CD14-positive monocyte (primary cell): ENCODE results near the gene CEP19. TPM values are rescaled to one million over a fixed set of nuclear protein-coding genes. Genes with fewer than 3 reads are reported as not detected.
"Not testable (repeated sequence)": the region's sequence is repeated elsewhere in the genome, so short reads cannot be mapped to it uniquely, and the experiment has no call there.

Source experiments
- DNase-seq, 3 donors: peaks; one replicate each; pipeline ENCODE4 v3.0.0-alpha.2; 2011 to 2022
- H2AFZ ChIP-seq: 2 replicates; pipeline ENCODE4 v1.6.0; 2012; ENCODE audit warnings: mild to moderate bottlenecking, low read depth, low read length, inconsistent platforms; ENCODE audit not compliant: insufficient read depth, poor library complexity, severe bottlenecking
- H3K27ac ChIP-seq, 2 donors: 1 replicate in 1 of 2; 2 replicates in 1 of 2; pipeline ENCODE4 v1.5.1; 2012 to 2013; ENCODE audit warnings: low read length in 2 of 2, control low read depth in 1 of 2, inconsistent platforms in 1 of 2, low read depth in 1 of 2, mild to moderate bottlenecking in 1 of 2
- H3K27me3 ChIP-seq, 2 donors: one replicate each; pipeline versions ENCODE4 v1.6.0 to v1.6.1; 2011 to 2013; ENCODE audit warnings: low read length in 2 of 2; ENCODE audit not compliant: control insufficient read depth in 2 of 2, insufficient read depth in 2 of 2
- H3K36me3 ChIP-seq, 2 donors: replicated peaks in 1 of 2; 1 replicate in 1 of 2; 2 replicates in 1 of 2; pipeline versions ENCODE4 v1.5.1 to v1.6.1; 2012 to 2013; ENCODE audit warnings: low read length in 2 of 2, control low read depth in 1 of 2, inconsistent platforms in 1 of 2, mild to moderate bottlenecking in 1 of 2; ENCODE audit not compliant: insufficient read depth in 2 of 2, control insufficient read depth in 1 of 2
- H3K4me1 ChIP-seq, 2 donors: 1 replicate in 1 of 2; 2 replicates in 1 of 2; pipeline versions ENCODE4 v1.5.1 to v1.6.1; 2012 to 2013; ENCODE audit warnings: low read length in 2 of 2, control low read depth in 1 of 2, inconsistent platforms in 1 of 2, mild to moderate bottlenecking in 1 of 2, moderate library complexity in 1 of 2; ENCODE audit not compliant: insufficient read depth in 2 of 2, control insufficient read depth in 1 of 2
- H3K4me2 ChIP-seq: replicated peaks from 2 replicates; pipeline ENCODE3; 2012; ENCODE audit warnings: low read length, moderate library complexity, mild to moderate bottlenecking; ENCODE audit not compliant: poor library complexity, severe bottlenecking; ENCODE audit errors: extremely low read depth
- H3K4me3 ChIP-seq, 3 experiments: fragments of 200-600 bp in 1 of 3; sonication (generic) in 1 of 3; replicated peaks in 1 of 3; 1 replicate in 2 of 3; 2 replicates in 1 of 3; pipeline ENCODE4 v1.5.1; 2011 to 2013; ENCODE audit warnings: low read length in 3 of 3, mild to moderate bottlenecking in 3 of 3, control low read depth in 2 of 3, low read depth in 2 of 3, inconsistent platforms in 1 of 3, moderate library complexity in 1 of 3
- H3K79me2 ChIP-seq: 2 replicates; pipeline ENCODE4 v1.6.0; 2012; ENCODE audit warnings: mild to moderate bottlenecking, control low read depth, inconsistent platforms, low read length, moderate library complexity; ENCODE audit not compliant: insufficient read depth
- H3K9ac ChIP-seq: 2 replicates; pipeline ENCODE4 v1.6.0; 2017; ENCODE audit warnings: low read length, mild to moderate bottlenecking; ENCODE audit not compliant: insufficient read depth, poor library complexity, severe bottlenecking
- H3K9me3 ChIP-seq, 2 donors: replicated peaks in 1 of 2; 1 replicate in 1 of 2; 2 replicates in 1 of 2; pipeline versions ENCODE4 v1.5.1 to v1.6.1; 2012 to 2013; ENCODE audit warnings: low read length in 2 of 2, control low read depth in 1 of 2; ENCODE audit not compliant: control insufficient read depth in 1 of 2, insufficient read depth in 1 of 2
- H4K20me1 ChIP-seq: 2 replicates; pipeline ENCODE4 v1.6.0; 2012; ENCODE audit warnings: mild to moderate bottlenecking, low read length, control low read depth, moderate library complexity; ENCODE audit not compliant: insufficient read depth
- H3K27ac Mint-ChIP-seq, 7 donors: one replicate each; pipeline ENCODE4 v1.8.0; 2020; ENCODE audit warnings: mild to moderate bottlenecking in 7 of 7, mixed read lengths in 7 of 7, moderate library complexity in 6 of 7, inconsistent platforms in 2 of 7
- H3K27me3 Mint-ChIP-seq, 3 donors: one replicate each; pipeline ENCODE4 v1.8.0; 2021 to 2022; ENCODE audit warnings: low read depth in 3 of 3, mild to moderate bottlenecking in 3 of 3, mixed read lengths in 3 of 3, moderate library complexity in 3 of 3, inconsistent platforms in 1 of 3
- H3K36me3 Mint-ChIP-seq, 2 donors: one replicate each; pipeline ENCODE4 v1.8.0; 2020; ENCODE audit warnings: mixed read lengths in 2 of 2, inconsistent platforms in 1 of 2, mild to moderate bottlenecking in 1 of 2
- H3K4me1 Mint-ChIP-seq: one replicate; pipeline ENCODE4 v1.8.0; 2020; ENCODE audit warnings: mild to moderate bottlenecking, mixed read lengths
- H3K4me3 Mint-ChIP-seq, 2 donors: one replicate each; pipeline ENCODE4 v1.8.0; 2020; ENCODE audit warnings: mild to moderate bottlenecking in 2 of 2, mixed read lengths in 2 of 2, moderate library complexity in 1 of 2
- H3K9me3 Mint-ChIP-seq, 7 donors: one replicate each; pipeline ENCODE4 v1.8.0; 2020 to 2022; ENCODE audit warnings: mixed read lengths in 7 of 7, mild to moderate bottlenecking in 6 of 7, moderate library complexity in 6 of 7, inconsistent platforms in 2 of 7
- WGBS: methylation state at CpG from one replicate; pipeline ENCODE4 v1.1.5; 2013; ENCODE audit warnings: missing lambda C conversion rate; ENCODE audit not compliant: insufficient coverage; 5-methylcytosine and 5-hydroxymethylcytosine counted together
- intact Hi-C, 2 donors: fragments of 100-400 bp; cut with micrococcal nuclease; formaldehyde crosslinking; loops; one replicate each; pipeline versions ENCODE4 v1.15.0 to v1.15.1; 2023
- polyA plus RNA-seq, 3 donors: library from polyadenylated mRNA; depleted of rRNA in 1 of 3; unstranded in 2 of 3; stranded (reverse) in 1 of 3; fragments of 300-500 nt in 2 of 3; fragments of >200 nt in 1 of 3; fragmentation: Illumina TruSeq in 2 of 3; gene quantifications; 1 replicate in 2 of 3; 2 replicates in 1 of 3; pipeline ENCODE4 v1.2.3, GENCODE V29; 2012 to 2021
- TF ChIP-seq, protein P1 (sequence below): fragments of 200-600 bp; IDR thresholded peaks from one replicate; pipeline ENCODE4 v1.8.0; 2022; ENCODE audit warnings: antibody characterized with exemption, mild to moderate bottlenecking

The CEP19 gene
- polyA plus RNA-seq, 3 donors, result 1.7 to 3.2 (median 2.7) TPM

DNA sequence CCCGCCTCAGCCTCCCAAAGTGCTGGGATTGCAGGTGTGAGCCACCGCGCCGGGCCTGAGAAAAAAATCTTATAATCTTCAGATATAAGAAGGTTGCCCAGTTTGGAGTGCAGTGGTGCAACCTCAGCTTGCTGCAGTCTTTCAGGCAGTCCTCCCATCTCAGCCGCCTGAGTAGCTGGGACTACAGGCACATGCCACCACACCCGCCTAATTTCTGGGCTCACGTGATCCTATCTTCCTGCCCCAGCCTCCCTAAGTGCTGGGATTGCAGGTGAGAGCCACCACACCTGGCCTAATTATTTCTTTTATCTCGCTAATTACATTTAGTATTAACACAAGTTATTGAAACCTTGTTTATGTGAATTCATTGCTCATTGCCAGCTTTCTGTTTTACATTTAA, 41.2 kb upstream of the CEP19 start:
- intact Hi-C loops, result no loop called here
- peak overlapping the region in 1 of 2 donors; percentile 30 for H3K27ac ChIP-seq
- peaks cover 32 to 70% of the 10 kb centered on the region in 2 donors for H3K36me3 Mint-ChIP-seq

DNA sequence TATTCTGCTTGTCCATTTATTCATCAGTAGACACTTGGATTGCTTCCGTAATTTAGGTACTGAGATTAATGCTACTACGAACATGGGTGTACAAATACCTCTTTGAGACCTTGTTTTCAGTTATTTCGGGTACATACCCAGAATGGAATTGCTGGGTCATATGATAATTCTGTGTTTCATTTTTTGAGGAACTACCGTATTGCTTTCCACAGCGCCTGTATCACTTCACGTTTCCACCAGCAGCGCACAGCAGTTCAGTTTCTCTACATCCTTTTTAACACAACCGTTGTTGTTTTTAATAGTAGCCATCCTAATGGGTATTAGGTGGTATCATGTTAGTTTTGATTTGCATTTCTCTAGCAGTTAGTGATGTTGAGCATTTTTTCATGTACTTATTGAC, 37.1 kb upstream of the CEP19 start:
- DNase-seq, result peak; percentile 36 to 43 (median 42)
- Mint-ChIP-seq H3K27me3 (no peaks in the 10 kb centered on the region), H3K9me3 (peaks cover 0 to 2% (median 0%) of the 10 kb centered on the region in 7 donors), H3K36me3 (peaks cover 20 to 58% of the 10 kb centered on the region in 2 donors), H3K4me3 (peak overlapping the region in 1 of 2 donors; percentile 7), H3K4me1 (peaks cover 28% of the 10 kb centered on the region), H3K27ac (peak overlapping the region; percentile 18 to 57 (median 47))
- no CpG with 5 or more reads among the region's 8 CpGs for WGBS
- Histone ChIP-seq H3K36me3 (peaks cover 2 to 68% of the 10 kb centered on the region in 2 donors), H3K9me3 (no peaks in the 10 kb centered on the region), H3K27me3 (no peaks in the 10 kb centered on the region), H4K20me1 (peaks cover 98% of the 10 kb centered on the region), H3K4me3 (no peak overlapping the region), H3K27ac (peak overlapping the region in 1 of 2 donors; percentile 70), H3K9ac (no peak overlapping the region), H3K79me2 (peaks cover 100% of the 10 kb centered on the region), H2AFZ (no peak overlapping the region), H3K4me2 (peak overlapping the region; percentile 2), H3K4me1 (peaks cover 10 to 15% of the 10 kb centered on the region in 2 donors)
- TF ChIP-seq, protein P1, sequence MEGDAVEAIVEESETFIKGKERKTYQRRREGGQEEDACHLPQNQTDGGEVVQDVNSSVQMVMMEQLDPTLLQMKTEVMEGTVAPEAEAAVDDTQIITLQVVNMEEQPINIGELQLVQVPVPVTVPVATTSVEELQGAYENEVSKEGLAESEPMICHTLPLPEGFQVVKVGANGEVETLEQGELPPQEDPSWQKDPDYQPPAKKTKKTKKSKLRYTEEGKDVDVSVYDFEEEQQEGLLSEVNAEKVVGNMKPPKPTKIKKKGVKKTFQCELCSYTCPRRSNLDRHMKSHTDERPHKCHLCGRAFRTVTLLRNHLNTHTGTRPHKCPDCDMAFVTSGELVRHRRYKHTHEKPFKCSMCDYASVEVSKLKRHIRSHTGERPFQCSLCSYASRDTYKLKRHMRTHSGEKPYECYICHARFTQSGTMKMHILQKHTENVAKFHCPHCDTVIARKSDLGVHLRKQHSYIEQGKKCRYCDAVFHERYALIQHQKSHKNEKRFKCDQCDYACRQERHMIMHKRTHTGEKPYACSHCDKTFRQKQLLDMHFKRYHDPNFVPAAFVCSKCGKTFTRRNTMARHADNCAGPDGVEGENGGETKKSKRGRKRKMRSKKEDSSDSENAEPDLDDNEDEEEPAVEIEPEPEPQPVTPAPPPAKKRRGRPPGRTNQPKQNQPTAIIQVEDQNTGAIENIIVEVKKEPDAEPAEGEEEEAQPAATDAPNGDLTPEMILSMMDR, result no peak
- intact Hi-C loops, result no loop called here

More for the DNA sequence above, 41.2 kb upstream of the CEP19 start:
- Mint-ChIP-seq H3K4me1 (peaks cover 41% of the 10 kb centered on the region), H3K27ac (peak overlapping the region in 2 of 7 donors; percentile 7 to 40), H3K9me3 (peaks cover 5 to 31% (median 10%) of the 10 kb centered on the region in 7 donors), H3K4me3 (no peak overlapping the region), H3K27me3 (no peaks in the 10 kb centered on the region)
- H3K27me3 ChIP-seq, result no peaks in the 10 kb centered on the region
- TF ChIP-seq, protein P1, result no peak
- H3K9ac ChIP-seq, result no peak overlapping the region
- peaks cover 10 to 15% of the 10 kb centered on the region in 2 donors for H3K4me1 ChIP-seq
- H3K79me2 ChIP-seq, result peaks cover 100% of the 10 kb centered on the region
- H3K4me3 ChIP-seq, result no peak overlapping the region
- H3K4me2 ChIP-seq, result no peak overlapping the region
- H2AFZ ChIP-seq, result no peak overlapping the region
- H3K36me3 ChIP-seq, result peaks cover 16 to 89% of the 10 kb centered on the region in 2 donors
- WGBS, result 83% methylated on average over 3 of the region's 8 CpGs
- H3K9me3 ChIP-seq, result peaks cover 14 to 17% of the 10 kb centered on the region in 2 donors
- no peak for DNase-seq
- peaks cover 98% of the 10 kb centered on the region for H4K20me1 ChIP-seq

DNA sequence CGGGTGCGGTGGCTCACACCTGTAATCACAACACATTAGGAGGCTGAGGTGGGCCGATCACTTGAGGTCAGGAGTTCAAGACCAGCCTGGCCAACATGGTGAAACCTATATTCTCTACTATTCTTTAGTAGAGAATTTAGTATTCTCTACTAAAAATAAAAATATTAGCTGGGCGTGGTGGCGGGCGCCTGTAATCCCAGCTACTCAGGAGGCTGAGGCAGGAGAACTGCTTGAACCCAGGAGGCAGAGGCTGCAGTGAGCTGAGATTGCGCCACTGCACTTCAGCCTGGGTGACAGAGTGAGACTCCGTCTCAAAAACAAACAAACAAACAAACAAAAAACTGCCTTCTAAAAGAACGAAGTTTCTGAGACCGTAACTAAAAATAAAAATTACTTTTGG, 31.5 kb upstream of the CEP19 start:
- H3K9ac ChIP-seq, H2AFZ ChIP-seq, H3K4me3 ChIP-seq, H3K27me3 ChIP-seq, DNase-seq, H3K4me2 ChIP-seq, H3K27me3 Mint-ChIP-seq, H3K27ac ChIP-seq, H3K9me3 Mint-ChIP-seq, H3K4me3 Mint-ChIP-seq, H3K9me3 ChIP-seq: not testable (repeated sequence)
- Histone ChIP-seq H3K79me2 (peaks cover 91% of the 10 kb centered on the region), H3K4me1 (peaks cover 22 to 34% of the 10 kb centered on the region in 2 donors), H4K20me1 (peaks cover 88% of the 10 kb centered on the region), H3K36me3 (peaks cover 0 to 23% of the 10 kb centered on the region in 2 donors)
- Mint-ChIP-seq H3K27ac (peak overlapping the region in 1 of 7 donors; percentile 50), H3K4me1 (peaks cover 36% of the 10 kb centered on the region), H3K36me3 (peaks cover 7 to 23% of the 10 kb centered on the region in 2 donors)
- intact Hi-C loops, result loop anchor here in 1 of 2 donors (5.0 kb wide), 1 partner anchor 36 kb away; no protein-coding TSS in a partner anchor
- WGBS, result no CpG with 5 or more reads among the region's 10 CpGs
